ES-I3 (cell line): ENCODE measurements around the gene FBXL16.
A peak's percentile ranks its signal among the peaks of the same experiment; 100 is the strongest.
"Not testable (repeated sequence)": the region's sequence is repeated elsewhere in the genome, so short reads cannot be mapped to it uniquely, and the experiment has no call there.

ENCODE experiments used
- H3K36me3 ChIP-seq: 2 replicates; pipeline ENCODE4 v1.6.1; 2013; ENCODE audit warnings: mild to moderate bottlenecking, low read length, control low read depth, moderate library complexity; ENCODE audit not compliant: insufficient read depth
- H3K4me1 ChIP-seq: 2 replicates; pipeline ENCODE4 v1.6.1; 2013; ENCODE audit warnings: mild to moderate bottlenecking, control low read depth, low read length; ENCODE audit not compliant: insufficient read depth
- H3K9ac ChIP-seq: 2 replicates; pipeline ENCODE4 v1.6.1; 2013; ENCODE audit warnings: low read depth, mild to moderate bottlenecking, low read length, moderate library complexity
- H3K9me3 ChIP-seq: 2 replicates; pipeline ENCODE4 v1.6.1; 2013; ENCODE audit warnings: mild to moderate bottlenecking, low read length, moderate library complexity; ENCODE audit not compliant: control insufficient read depth, insufficient read depth

FBXL16 gene

GRCh38 chr16:704047-704446 lies 1.6 kb downstream of the FBXL16 start:
- no peaks in the 10 kb centered on the region for H3K9me3 ChIP-seq
- H3K9ac ChIP-seq, result no peak overlapping the region
- no peaks in the 10 kb centered on the region for H3K36me3 ChIP-seq
- no peaks in the 10 kb centered on the region; the same call in 1 of the 2 replicates for H3K4me1 ChIP-seq

GRCh38 chr16:703406-703805 lies 2.2 kb downstream of the FBXL16 start:
- no peak overlapping the region for H3K9ac ChIP-seq

GRCh38 chr16:702341-702740 lies 3.3 kb downstream of the FBXL16 start:
- H3K9ac ChIP-seq, result no peak overlapping the region
- H3K9me3 ChIP-seq, result no peaks in the 10 kb centered on the region
- no peaks in the 10 kb centered on the region; the same call in 1 of the 2 replicates for H3K4me1 ChIP-seq
- H3K36me3 ChIP-seq, result no peaks in the 10 kb centered on the region

More at GRCh38 chr16:703406-703805, 2.2 kb downstream of the FBXL16 start:
- no peaks in the 10 kb centered on the region; the same call in 1 of the 2 replicates for H3K4me1 ChIP-seq
- no peaks in the 10 kb centered on the region for H3K9me3 ChIP-seq
- H3K36me3 ChIP-seq, result no peaks in the 10 kb centered on the region

- Histone ChIP-seq H3K9me3 (no peaks in the 10 kb centered on the region), H3K9ac (no peak overlapping the region; the same call in 1 of the 2 replicates), H3K4me1 (no peaks in the 10 kb centered on the region; the same call in 1 of the 2 replicates), H3K36me3 (no peaks in the 10 kb centered on the region)
These were observed 4.7 kb downstream of the FBXL16 start for GRCh38 chr16:700684-701584.

GRCh38 chr16:698911-699671 lies 6.5 kb downstream of the FBXL16 start:
- Histone ChIP-seq H3K4me1 (no peaks in the 10 kb centered on the region; the same call in 1 of the 2 replicates), H3K36me3 (no peaks in the 10 kb centered on the region), H3K9me3 (no peaks in the 10 kb centered on the region), H3K9ac (no peak overlapping the region)

- Histone ChIP-seq H3K9me3 (no peaks in the 10 kb centered on the region), H3K4me1 (no peaks in the 10 kb centered on the region), H3K36me3 (no peaks in the 10 kb centered on the region), H3K9ac (peak overlapping the region; percentile 51)
These were observed 10.1 kb downstream of the FBXL16 start for GRCh38 chr16:695355-696089.

GRCh38 chr16:694863-695354 lies 10.7 kb downstream of the FBXL16 start:
- H3K9ac ChIP-seq, result peak overlapping the region; percentile 45; the same call in 1 of the 2 replicates

GRCh38 chr16:694187-694862 lies 11.3 kb downstream of the FBXL16 start:
- Histone ChIP-seq H3K9ac (peak overlapping the region; percentile 41), H3K9me3 (no peaks in the 10 kb centered on the region), H3K4me1 (no peaks in the 10 kb centered on the region), H3K36me3 (no peaks in the 10 kb centered on the region)

More at GRCh38 chr16:694863-695354, 10.7 kb downstream of the FBXL16 start:
- H3K9me3 ChIP-seq, result no peaks in the 10 kb centered on the region
- H3K36me3 ChIP-seq, result no peaks in the 10 kb centered on the region
- no peaks in the 10 kb centered on the region for H3K4me1 ChIP-seq

GRCh38 chr16:693766-694165 lies 11.8 kb downstream of the FBXL16 start:
- Histone ChIP-seq H3K36me3 (no peaks in the 10 kb centered on the region), H3K9me3 (no peaks in the 10 kb centered on the region), H3K4me1 (no peaks in the 10 kb centered on the region), H3K9ac (peak overlapping the region; percentile 41; the same call in 1 of the 2 replicates)

- H3K9ac ChIP-seq, result peak overlapping the region; percentile 41; the same call in 1 of the 2 replicates
- no peaks in the 10 kb centered on the region for H3K36me3 ChIP-seq
- H3K9me3 ChIP-seq, result no peaks in the 10 kb centered on the region
- no peaks in the 10 kb centered on the region for H3K4me1 ChIP-seq
These were observed 12.2 kb downstream of the FBXL16 start for GRCh38 chr16:693364-693763.

- Histone ChIP-seq H3K4me1 (no peaks in the 10 kb centered on the region), H3K36me3 (no peaks in the 10 kb centered on the region), H3K9ac (no peak overlapping the region), H3K9me3 (no peaks in the 10 kb centered on the region)
These were observed 13.1 kb downstream of the FBXL16 start for GRCh38 chr16:692356-693108.

- not testable (repeated sequence) for H3K9me3 ChIP-seq, H3K4me1 ChIP-seq, H3K9ac ChIP-seq, H3K36me3 ChIP-seq
These were observed 14.4 kb downstream of the FBXL16 start for GRCh38 chr16:691242-691641.
